Suprapubic skin (tissue), 4 donors: ENCODE results near the gene SLFN12L. TPM values are rescaled to one million over a fixed set of nuclear protein-coding genes. Genes with fewer than 3 reads are reported as not detected.

Experiments
- DNase-seq, 2 donors: peaks; one replicate each; pipeline ENCODE4 v3.0.0-alpha.2; 2019; ENCODE audit warnings: low spot score in 2 of 2
- H3K27ac ChIP-seq: fragments of 200-600 bp; sonication (generic); one replicate; pipeline ENCODE4 v1.5.1; 2019
- H3K27me3 ChIP-seq: fragments of 200-600 bp; sonication (generic); one replicate; pipeline ENCODE4 v1.5.1; 2019
- H3K36me3 ChIP-seq: fragments of 200-600 bp; sonication (generic); one replicate; pipeline ENCODE4 v1.5.1; 2019
- H3K4me1 ChIP-seq: fragments of 200-600 bp; sonication (generic); one replicate; pipeline ENCODE4 v1.5.1; 2019
- H3K4me3 ChIP-seq: fragments of 200-600 bp; sonication (generic); one replicate; pipeline ENCODE4 v1.5.1; 2019; ENCODE audit warnings: mild to moderate bottlenecking
- H3K9me3 ChIP-seq: fragments of 200-600 bp; sonication (generic); one replicate; pipeline ENCODE4 v1.5.1; 2019
- CTCF ChIP-seq, 2 donors: fragments of 200-600 bp in 1 of 2; fragments of 450-650 bp in 1 of 2; sonication (generic) in 1 of 2; IDR thresholded peaks; one replicate each; pipeline ENCODE4 v1.5.1; 2016 to 2019; ENCODE audit warnings: antibody characterized with exemption in 2 of 2, mild to moderate bottlenecking in 1 of 2, moderate library complexity in 1 of 2
- EP300 ChIP-seq: sonication (generic); formaldehyde crosslinking; IDR thresholded peaks from one replicate; pipeline ENCODE4 v1.6.1; 2017; ENCODE audit warnings: antibody characterized with exemption
- POLR2A ChIP-seq, 2 donors: fragments of 450-650 bp; IDR thresholded peaks; one replicate each; pipeline ENCODE4 v1.6.1; 2017; ENCODE audit warnings: antibody characterized with exemption in 2 of 2, mild to moderate bottlenecking in 2 of 2, moderate library complexity in 2 of 2
- POLR2AphosphoS5 ChIP-seq, 3 donors: sonication (generic); formaldehyde crosslinking; IDR thresholded peaks; one replicate each; pipeline ENCODE4 v1.6.1; 2017; ENCODE audit warnings: antibody characterized with exemption in 3 of 3
- WGBS: methylation state at CpG from one replicate; pipeline ENCODE4 v1.1.5; 2018; 5-methylcytosine and 5-hydroxymethylcytosine counted together
- total RNA-seq, 4 donors: library from RNA; depleted of rRNA; stranded (reverse); fragments of >200 nt; gene quantifications; one replicate each; pipeline ENCODE4 v1.1.0, GENCODE V29; 2016

SLFN12L gene
- total RNA-seq, 4 donors from 2014 or later: 0.39 to 1.6 (median 0.99) TPM

DNA sequence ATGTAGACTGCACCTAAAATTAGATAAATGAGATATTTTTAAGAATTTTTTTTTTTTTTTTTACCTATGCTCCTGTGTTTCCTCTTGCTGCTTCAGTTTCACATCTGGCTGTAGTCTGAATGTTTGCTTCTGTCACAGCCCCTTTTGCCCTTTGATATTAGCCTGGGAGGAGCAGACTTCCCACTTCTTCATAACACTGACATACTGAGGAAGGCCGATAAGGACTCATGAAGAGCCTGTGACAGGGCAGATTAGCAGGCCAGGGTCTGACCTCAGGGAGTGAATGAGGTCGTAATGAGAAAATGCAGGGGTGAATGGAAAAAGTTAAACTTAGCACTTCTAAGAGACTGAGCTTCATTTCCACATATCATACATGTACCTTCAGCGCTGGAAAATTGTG, 23.2 kb upstream of the SLFN12L start, which contains the start of gene SLFN14:
Gene SLFN14, minus strand, starts transcription at position 117 of the 400 bp plus-strand sequence. CDS start 2,757 bp downstream, outside the sequence.
- H3K27me3 ChIP-seq: no peaks in the 10 kb centered on the region
- no peaks in the 10 kb centered on the region for H3K36me3 ChIP-seq
- 71% methylated on average over 3 of the region's 3 CpGs for WGBS

GRCh38 chr17:35559495-35560210, 22.2 kb upstream of the SLFN12L start:
- no peak overlapping the region for H3K4me3 ChIP-seq
- DNase-seq: no peak
- H3K27me3 ChIP-seq: no peaks in the 10 kb centered on the region
- H3K9me3 ChIP-seq: no peaks in the 10 kb centered on the region
- no peaks in the 10 kb centered on the region for H3K4me1 ChIP-seq
- 62% methylated on average over 2 of the region's 2 CpGs for WGBS
- no peak overlapping the region for H3K27ac ChIP-seq
- TF ChIP-seq CTCF (IDR thresholded peaks at IDR 0.05) (no peak), EP300 (no peak), POLR2A (IDR thresholded peaks at IDR 0.05) (no peak), POLR2AphosphoS5 (IDR thresholded peaks at IDR 0.05) (no peak)
- no peaks in the 10 kb centered on the region for H3K36me3 ChIP-seq

More for the DNA sequence above, 23.2 kb upstream of the SLFN12L start, which contains the start of gene SLFN14:
- TF ChIP-seq POLR2AphosphoS5 (IDR thresholded peaks at IDR 0.05): no peak
- TF ChIP-seq POLR2A (IDR thresholded peaks at IDR 0.05): no peak
- TF ChIP-seq EP300: no peak
- TF ChIP-seq CTCF (IDR thresholded peaks at IDR 0.05): no peak
- no peak within 1 kb of the TSS for H3K4me3 ChIP-seq
- H3K27ac ChIP-seq: no peak within 1 kb of the TSS
- no peak for DNase-seq
- H3K4me1 ChIP-seq: no peaks in the 10 kb centered on the region
- no peaks in the 10 kb centered on the region for H3K9me3 ChIP-seq

DNA sequence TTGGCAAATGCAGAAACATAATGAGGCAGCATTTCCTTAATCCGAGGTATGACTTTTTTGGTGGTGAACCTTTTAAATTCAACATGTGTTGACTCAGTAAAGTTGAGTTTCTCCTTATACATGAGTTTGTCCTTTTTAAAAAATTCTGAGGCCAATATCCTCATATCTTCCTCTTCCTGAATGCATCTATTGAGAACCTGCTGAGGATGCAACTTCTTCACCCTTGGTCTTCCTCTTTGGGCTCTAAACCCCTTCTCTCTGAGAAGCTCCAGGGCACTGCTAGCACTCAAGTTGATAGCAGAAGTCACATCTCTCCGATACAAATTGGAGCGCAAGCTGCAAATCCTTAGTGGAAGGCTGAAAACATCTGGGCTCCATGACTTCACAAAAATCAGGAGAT, 19.9 kb upstream of the SLFN12L start:
- no peaks in the 10 kb centered on the region for H3K4me1 ChIP-seq
- no peak overlapping the region for H3K27ac ChIP-seq
- TF ChIP-seq CTCF (IDR thresholded peaks at IDR 0.05) (no peak), POLR2A (IDR thresholded peaks at IDR 0.05) (no peak), POLR2AphosphoS5 (IDR thresholded peaks at IDR 0.05) (no peak), EP300 (no peak)
- H3K27me3 ChIP-seq: peaks cover 11% of the 10 kb centered on the region
- no peaks in the 10 kb centered on the region for H3K9me3 ChIP-seq
- no peak overlapping the region for H3K4me3 ChIP-seq
- no peaks in the 10 kb centered on the region for H3K36me3 ChIP-seq
- WGBS: 61% methylated on average over 3 of the region's 3 CpGs
- DNase-seq: no peak

DNA sequence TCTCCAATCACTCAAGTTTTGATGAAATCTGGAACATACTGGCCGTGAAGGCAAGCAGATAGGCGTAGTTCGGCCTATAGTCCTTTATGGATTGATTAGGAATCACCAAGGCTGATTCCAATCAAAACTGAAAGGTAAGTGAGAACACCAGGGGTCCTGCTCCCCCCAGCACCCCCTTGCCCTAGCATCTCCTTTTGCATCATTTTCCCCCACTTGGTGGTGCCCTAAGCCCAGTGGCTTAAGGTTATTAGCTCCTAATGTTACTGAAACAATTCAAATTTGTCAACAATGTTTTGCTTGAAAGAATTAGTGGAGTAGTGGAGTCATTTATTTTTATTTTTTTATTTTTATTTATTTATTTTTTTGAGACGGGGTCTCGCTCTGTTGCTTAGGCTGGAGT, 18.2 kb upstream of the SLFN12L start:
- no peaks in the 10 kb centered on the region for H3K36me3 ChIP-seq
- no peaks in the 10 kb centered on the region for H3K9me3 ChIP-seq
- TF ChIP-seq EP300 (no peak), CTCF (IDR thresholded peaks at IDR 0.05) (no peak), POLR2AphosphoS5 (IDR thresholded peaks at IDR 0.05) (no peak), POLR2A (IDR thresholded peaks at IDR 0.05) (no peak)
- no peak overlapping the region for H3K27ac ChIP-seq
- DNase-seq: no peak
- WGBS: 89% methylated on average over 5 of the region's 5 CpGs
- no peaks in the 10 kb centered on the region for H3K4me1 ChIP-seq
- no peak overlapping the region for H3K4me3 ChIP-seq
- H3K27me3 ChIP-seq: peaks cover 20% of the 10 kb centered on the region

- peaks cover 23% of the 10 kb centered on the region for H3K27me3 ChIP-seq
- TF ChIP-seq EP300: no peak
- no peak for TF ChIP-seq POLR2A (IDR thresholded peaks at IDR 0.05)
- no peak for TF ChIP-seq POLR2AphosphoS5 (IDR thresholded peaks at IDR 0.05)
- no peak for TF ChIP-seq CTCF (IDR thresholded peaks at IDR 0.05)
- no peaks in the 10 kb centered on the region for H3K4me1 ChIP-seq
- 76% methylated on average over 5 of the region's 5 CpGs for WGBS
- no peak overlapping the region for H3K4me3 ChIP-seq
- DNase-seq: no peak
- H3K27ac ChIP-seq: no peak overlapping the region
- no peaks in the 10 kb centered on the region for H3K9me3 ChIP-seq
- no peaks in the 10 kb centered on the region for H3K36me3 ChIP-seq
Measured at GRCh38 chr17:35554668-35555067, 17.2 kb upstream of the SLFN12L start.
